NCI-H748 treated with DMSO at 0.1 percent for 48 hours (cell line): ENCODE data around the gene AMOTL1.

Source experiments
- DNase-seq: peaks from one replicate; lab custom pipeline; 2025; lab: John Stamatoyannopoulos, UW

Gene AMOTL1

GRCh38 chr11:94741022-94741679 lies 27.0 kb upstream of the AMOTL1 start:
- peak; percentile 16 for DNase-seq

- no peak for DNase-seq
These were observed 25.5 kb upstream of the AMOTL1 start for GRCh38 chr11:94742665-94743064.

- no peak for DNase-seq
These were observed 21.4 kb upstream of the AMOTL1 start for GRCh38 chr11:94746721-94747120.

GRCh38 chr11:94747146-94747545 lies 21.0 kb upstream of the AMOTL1 start:
- DNase-seq = no peak

- DNase-seq = no peak
These were observed 20.5 kb upstream of the AMOTL1 start for GRCh38 chr11:94747601-94748041.

- DNase-seq = no peak
These were observed 18.8 kb upstream of the AMOTL1 start for GRCh38 chr11:94749369-94749768.

- DNase-seq = no peak
These were observed 17.6 kb upstream of the AMOTL1 start for GRCh38 chr11:94750319-94751217.

GRCh38 chr11:94751218-94751609 lies 16.9 kb upstream of the AMOTL1 start:
- DNase-seq = no peak

- no peak for DNase-seq
These were observed 16.4 kb upstream of the AMOTL1 start for GRCh38 chr11:94751786-94752185.

GRCh38 chr11:94753630-94754029 lies 14.5 kb upstream of the AMOTL1 start:
- DNase-seq = no peak

- DNase-seq = no peak
These were observed 13.8 kb upstream of the AMOTL1 start for GRCh38 chr11:94754335-94754734.

- DNase-seq = no peak
These were observed 13.3 kb upstream of the AMOTL1 start for GRCh38 chr11:94754819-94755218.

- DNase-seq = no peak
These were observed 12.7 kb upstream of the AMOTL1 start for GRCh38 chr11:94755494-94755893.

GRCh38 chr11:94757037-94757735 lies 11.0 kb upstream of the AMOTL1 start:
- no peak for DNase-seq

GRCh38 chr11:94758666-94759065 lies 9.5 kb upstream of the AMOTL1 start:
- no peak for DNase-seq

GRCh38 chr11:94759522-94759921 lies 8.6 kb upstream of the AMOTL1 start:
- no peak for DNase-seq

GRCh38 chr11:94760296-94760695 lies 7.9 kb upstream of the AMOTL1 start:
- DNase-seq = no peak

- DNase-seq = no peak
These were observed 5.9 kb upstream of the AMOTL1 start for GRCh38 chr11:94762208-94762607.

GRCh38 chr11:94762995-94763394 lies 5.2 kb upstream of the AMOTL1 start:
- no peak for DNase-seq

GRCh38 chr11:94766713-94767206 lies 1.4 kb upstream of the AMOTL1 start:
- no peak for DNase-seq

GRCh38 chr11:94767291-94767690 lies 865 bp upstream of the AMOTL1 start:
- no peak for DNase-seq
